Adrenal gland (tissue), 5 donors: Measurements from ENCODE around the gene RAD51B.

ENCODE experiments used
- POLR2A ChIP-seq, 2 donors: fragments of 450-650 bp; IDR thresholded peaks; one replicate each; pipeline ENCODE4 v1.6.1; 2017; ENCODE audit warnings: antibody characterized with exemption in 2 of 2, mild to moderate bottlenecking in 2 of 2, moderate library complexity in 1 of 2
- TF ChIP-seq, protein P1 (sequence below), 6 experiments: fragments of 450-650 bp in 4 of 6; fragments of 200-600 bp in 2 of 6; sonication (generic) in 1 of 6; IDR thresholded peaks; 1 replicate in 5 of 6; 2 replicates in 1 of 6; pipeline versions ENCODE4 v1.5.1 to v1.8.0; 2016 to 2021; ENCODE audit warnings: antibody characterized with exemption in 6 of 6, mild to moderate bottlenecking in 2 of 6, moderate library complexity in 1 of 6
- donor health status: DM: no; HTN: no; CAD: no.

DNA sequence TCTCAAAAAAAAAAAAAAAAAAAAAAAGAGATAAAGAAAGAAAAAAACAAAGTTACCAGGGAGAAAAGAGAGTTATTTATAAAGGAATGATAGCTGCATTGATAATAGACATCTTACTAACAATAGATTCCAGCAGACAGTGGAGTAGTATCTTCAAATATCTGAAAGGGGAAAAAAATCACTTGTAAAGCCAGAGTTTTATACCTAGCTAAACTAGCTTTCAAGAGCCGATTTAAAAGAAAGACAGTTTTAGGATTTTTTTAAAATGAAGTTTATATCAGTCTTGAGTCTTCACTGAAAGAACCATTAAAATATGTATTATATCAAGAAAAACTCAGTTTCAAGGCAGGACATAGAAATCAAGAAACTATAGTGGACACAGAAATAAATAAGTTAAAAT is 710.9 kb downstream of the RAD51B start:
- no peak for TF ChIP-seq POLR2A (IDR thresholded peaks at IDR 0.05)
- TF ChIP-seq, protein P1, sequence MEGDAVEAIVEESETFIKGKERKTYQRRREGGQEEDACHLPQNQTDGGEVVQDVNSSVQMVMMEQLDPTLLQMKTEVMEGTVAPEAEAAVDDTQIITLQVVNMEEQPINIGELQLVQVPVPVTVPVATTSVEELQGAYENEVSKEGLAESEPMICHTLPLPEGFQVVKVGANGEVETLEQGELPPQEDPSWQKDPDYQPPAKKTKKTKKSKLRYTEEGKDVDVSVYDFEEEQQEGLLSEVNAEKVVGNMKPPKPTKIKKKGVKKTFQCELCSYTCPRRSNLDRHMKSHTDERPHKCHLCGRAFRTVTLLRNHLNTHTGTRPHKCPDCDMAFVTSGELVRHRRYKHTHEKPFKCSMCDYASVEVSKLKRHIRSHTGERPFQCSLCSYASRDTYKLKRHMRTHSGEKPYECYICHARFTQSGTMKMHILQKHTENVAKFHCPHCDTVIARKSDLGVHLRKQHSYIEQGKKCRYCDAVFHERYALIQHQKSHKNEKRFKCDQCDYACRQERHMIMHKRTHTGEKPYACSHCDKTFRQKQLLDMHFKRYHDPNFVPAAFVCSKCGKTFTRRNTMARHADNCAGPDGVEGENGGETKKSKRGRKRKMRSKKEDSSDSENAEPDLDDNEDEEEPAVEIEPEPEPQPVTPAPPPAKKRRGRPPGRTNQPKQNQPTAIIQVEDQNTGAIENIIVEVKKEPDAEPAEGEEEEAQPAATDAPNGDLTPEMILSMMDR (IDR thresholded peaks at IDR 0.05), result no peak
